ENCODE data around the gene UNKL. TPM values are rescaled to one million over a fixed set of nuclear protein-coding genes. Genes with fewer than 3 reads are reported as not detected.

Gene UNKL
- total and polyA plus RNA-seq, 4 donors, result 7.9 to 31.2 (median 16.9) TPM

DNA sequence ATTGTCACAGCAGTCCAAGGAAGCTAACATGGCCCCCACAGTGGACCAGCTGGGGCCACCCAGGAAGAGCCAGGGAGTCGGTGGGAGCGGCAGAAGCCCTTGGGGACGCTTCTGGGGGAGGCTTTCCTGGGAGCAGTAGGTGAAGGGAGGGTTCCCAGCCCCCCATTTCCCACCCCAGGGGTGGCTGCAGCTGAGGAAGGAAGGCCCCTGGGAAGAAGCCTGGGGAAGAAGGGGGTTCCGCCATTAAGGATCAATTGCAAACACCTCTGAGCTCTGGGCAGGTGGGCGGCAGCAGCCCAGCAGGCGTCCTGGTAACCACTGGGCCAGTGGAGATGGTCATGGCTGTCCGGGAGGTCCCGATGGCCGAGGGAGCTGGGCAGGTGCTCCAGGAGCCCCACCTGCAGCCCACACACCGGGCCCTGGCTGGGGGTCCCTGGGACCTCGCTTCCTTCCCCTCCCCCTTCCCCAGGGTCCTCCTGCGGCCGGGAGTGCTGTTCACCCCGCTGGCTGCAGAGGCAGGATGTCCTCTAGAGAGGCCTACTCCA lies 15.8 kb upstream of the UNKL start:
- no peak for ATAC-seq (ENCODE audit: insufficient read depth, low FRiP score)
- Histone ChIP-seq H3K9me3 (ENCODE audit: control insufficient read depth in 4 of 4, insufficient read depth in 3 of 4, low read length in 3 of 4) (no peaks in the 10 kb centered on the region), H3K4me1 (ENCODE audit: control insufficient read depth in 5 of 5, insufficient read depth in 5 of 5, low read length in 5 of 5) (peaks cover 0 to 36% (median 0%) of the 10 kb centered on the region in 5 donors), H3K9ac (ENCODE audit: insufficient read depth in 1 of 2, low read length in 2 of 2) (no peak overlapping the region), H3K36me3 (ENCODE audit: control insufficient read depth in 4 of 4, insufficient read depth in 4 of 4, low read length in 4 of 4) (no peaks in the 10 kb centered on the region), H3K4me3 (no peak overlapping the region), H3K27ac (ENCODE audit: low read depth in 1 of 2, low read length in 1 of 2) (no peak overlapping the region), H3K27me3 (ENCODE audit: control insufficient read depth in 3 of 3, insufficient read depth in 3 of 3, low read length in 2 of 3) (no peaks in the 10 kb centered on the region)
- no peak for DNase-seq
- TF ChIP-seq, protein P1, sequence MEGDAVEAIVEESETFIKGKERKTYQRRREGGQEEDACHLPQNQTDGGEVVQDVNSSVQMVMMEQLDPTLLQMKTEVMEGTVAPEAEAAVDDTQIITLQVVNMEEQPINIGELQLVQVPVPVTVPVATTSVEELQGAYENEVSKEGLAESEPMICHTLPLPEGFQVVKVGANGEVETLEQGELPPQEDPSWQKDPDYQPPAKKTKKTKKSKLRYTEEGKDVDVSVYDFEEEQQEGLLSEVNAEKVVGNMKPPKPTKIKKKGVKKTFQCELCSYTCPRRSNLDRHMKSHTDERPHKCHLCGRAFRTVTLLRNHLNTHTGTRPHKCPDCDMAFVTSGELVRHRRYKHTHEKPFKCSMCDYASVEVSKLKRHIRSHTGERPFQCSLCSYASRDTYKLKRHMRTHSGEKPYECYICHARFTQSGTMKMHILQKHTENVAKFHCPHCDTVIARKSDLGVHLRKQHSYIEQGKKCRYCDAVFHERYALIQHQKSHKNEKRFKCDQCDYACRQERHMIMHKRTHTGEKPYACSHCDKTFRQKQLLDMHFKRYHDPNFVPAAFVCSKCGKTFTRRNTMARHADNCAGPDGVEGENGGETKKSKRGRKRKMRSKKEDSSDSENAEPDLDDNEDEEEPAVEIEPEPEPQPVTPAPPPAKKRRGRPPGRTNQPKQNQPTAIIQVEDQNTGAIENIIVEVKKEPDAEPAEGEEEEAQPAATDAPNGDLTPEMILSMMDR (IDR thresholded peaks at IDR 0.05; ENCODE audit: control extremely low read depth, extremely low read depth), result no peak
- 55 to 64% methylated on average over 12 to 14 of the region's 14 CpGs for WGBS, 2 donors

DNA sequence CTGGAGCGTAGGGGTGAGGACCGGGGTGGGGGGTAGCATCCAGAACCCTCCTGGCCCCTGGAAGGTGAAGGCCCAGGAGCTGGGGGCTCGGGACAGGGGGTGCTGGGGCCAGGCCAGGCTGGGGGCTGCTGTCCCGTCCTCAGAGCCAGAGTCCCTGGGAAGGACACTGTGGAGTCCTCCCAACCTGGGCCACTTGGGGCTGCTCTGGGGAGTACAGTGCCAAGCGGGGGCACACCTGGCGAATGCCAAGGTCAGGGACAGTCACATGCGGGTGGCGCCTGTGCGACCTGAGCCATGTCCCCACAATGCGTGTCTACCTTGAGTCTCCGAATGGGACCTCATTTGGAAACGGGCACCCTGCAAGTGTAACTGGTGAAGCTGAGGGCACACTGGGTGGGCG lies 15.1 kb upstream of the UNKL start:
- no peaks in the 10 kb centered on the region for H3K27me3 ChIP-seq (ENCODE audit: control insufficient read depth in 3 of 3, insufficient read depth in 3 of 3, low read length in 2 of 3)
- ATAC-seq (ENCODE audit: insufficient read depth, low FRiP score), result no peak
- H3K9me3 ChIP-seq (ENCODE audit: control insufficient read depth in 4 of 4, insufficient read depth in 3 of 4, low read length in 3 of 4), result no peaks in the 10 kb centered on the region
- no peaks in the 10 kb centered on the region for H3K36me3 ChIP-seq (ENCODE audit: control insufficient read depth in 4 of 4, insufficient read depth in 4 of 4, low read length in 4 of 4)
- H3K4me1 ChIP-seq (ENCODE audit: control insufficient read depth in 5 of 5, insufficient read depth in 5 of 5, low read length in 5 of 5), result peaks cover 0 to 36% (median 0%) of the 10 kb centered on the region in 5 donors
- TF ChIP-seq, protein P1 (IDR thresholded peaks at IDR 0.05; ENCODE audit: control extremely low read depth, extremely low read depth), result no peak
- H3K4me3 ChIP-seq, result no peak overlapping the region
- WGBS, 2 donors, result 91 to 96% methylated on average over 13 of the region's 13 CpGs
- no peak overlapping the region for H3K27ac ChIP-seq (ENCODE audit: low read depth in 1 of 2, low read length in 1 of 2)
- H3K9ac ChIP-seq (ENCODE audit: insufficient read depth in 1 of 2, low read length in 2 of 2), result no peak overlapping the region
- peak in 1 of 3 donors; percentile 11 for DNase-seq

DNA sequence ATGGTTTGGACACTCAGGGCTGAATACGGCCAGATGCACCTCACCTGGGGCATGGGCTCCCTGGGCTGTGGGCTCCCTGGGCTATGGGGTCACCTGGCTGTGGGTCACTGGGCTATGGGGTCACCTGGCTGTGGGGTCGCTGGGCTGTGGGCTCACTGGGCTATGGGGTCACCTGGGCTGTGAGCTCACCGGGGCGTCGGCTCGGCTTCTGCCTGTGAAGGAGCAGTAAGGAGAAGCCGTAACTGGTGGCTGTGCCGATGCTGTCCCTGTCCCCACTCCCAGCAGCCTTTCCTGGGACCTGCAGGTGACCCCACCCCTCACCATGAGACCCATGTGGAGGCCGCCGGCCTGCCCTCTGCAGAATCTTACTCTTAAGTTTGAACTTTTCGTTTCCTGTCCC lies 14.5 kb upstream of the UNKL start:
- Histone ChIP-seq H3K9ac (ENCODE audit: insufficient read depth in 1 of 2, low read length in 2 of 2) (no peak overlapping the region), H3K4me1 (ENCODE audit: control insufficient read depth in 5 of 5, insufficient read depth in 5 of 5, low read length in 5 of 5) (peaks cover 0 to 35% (median 0%) of the 10 kb centered on the region in 5 donors), H3K9me3 (ENCODE audit: control insufficient read depth in 4 of 4, insufficient read depth in 3 of 4, low read length in 3 of 4) (no peaks in the 10 kb centered on the region), H3K27ac (ENCODE audit: low read depth in 1 of 2, low read length in 1 of 2) (no peak overlapping the region), H3K36me3 (ENCODE audit: control insufficient read depth in 4 of 4, insufficient read depth in 4 of 4, low read length in 4 of 4) (no peaks in the 10 kb centered on the region), H3K4me3 (no peak overlapping the region), H3K27me3 (ENCODE audit: control insufficient read depth in 3 of 3, insufficient read depth in 3 of 3, low read length in 2 of 3) (no peaks in the 10 kb centered on the region)
- WGBS, 2 donors, result 79 to 92% methylated on average over 11 of the region's 11 CpGs
- TF ChIP-seq, protein P1 (IDR thresholded peaks at IDR 0.05; ENCODE audit: control extremely low read depth, extremely low read depth), result no peak
- ATAC-seq (ENCODE audit: insufficient read depth, low FRiP score) (no peak), DNase-seq (peak in 1 of 3 donors; percentile 11)

DNA sequence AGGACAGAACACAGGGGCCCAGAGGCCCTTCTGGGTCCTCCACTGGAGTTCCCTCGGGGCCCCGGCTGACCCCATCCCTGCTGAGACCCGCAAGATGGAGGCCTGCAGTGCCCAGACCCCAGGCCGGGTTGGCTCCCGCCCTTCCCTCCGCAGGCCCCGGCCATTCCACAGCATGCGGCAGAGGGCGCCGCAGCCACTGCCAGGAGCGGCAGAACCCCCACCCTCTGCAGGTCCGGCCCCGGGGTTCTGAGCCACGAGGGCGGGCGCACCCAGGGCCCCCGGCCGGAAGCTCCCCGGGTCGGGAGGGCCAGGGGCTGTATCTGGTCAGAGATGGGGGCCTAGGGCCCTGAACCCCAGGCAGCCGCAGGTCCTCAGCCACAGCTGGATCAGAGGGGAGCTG lies 14.0 kb upstream of the UNKL start:
- H3K4me3 ChIP-seq, result no peak overlapping the region
- H3K4me1 ChIP-seq (ENCODE audit: control insufficient read depth in 5 of 5, insufficient read depth in 5 of 5, low read length in 5 of 5), result peaks cover 0 to 32% (median 0%) of the 10 kb centered on the region in 5 donors
- no peaks in the 10 kb centered on the region for H3K36me3 ChIP-seq (ENCODE audit: control insufficient read depth in 4 of 4, insufficient read depth in 4 of 4, low read length in 4 of 4)
- no peak overlapping the region for H3K9ac ChIP-seq (ENCODE audit: insufficient read depth in 1 of 2, low read length in 2 of 2)
- H3K9me3 ChIP-seq (ENCODE audit: control insufficient read depth in 4 of 4, insufficient read depth in 3 of 4, low read length in 3 of 4), result no peaks in the 10 kb centered on the region
- H3K27ac ChIP-seq (ENCODE audit: low read depth in 1 of 2, low read length in 1 of 2), result no peak overlapping the region
- TF ChIP-seq, protein P1 (IDR thresholded peaks at IDR 0.05; ENCODE audit: control extremely low read depth, extremely low read depth), result no peak
- no peaks in the 10 kb centered on the region for H3K27me3 ChIP-seq (ENCODE audit: control insufficient read depth in 3 of 3, insufficient read depth in 3 of 3, low read length in 2 of 3)
- ATAC-seq (ENCODE audit: insufficient read depth, low FRiP score) (no peak), DNase-seq (peak in 2 of 3 donors; percentile 31 to 40)
- WGBS, 2 donors, result 27 to 32% methylated on average over 20 to 21 of the region's 21 CpGs
